AG10803 (cell line): ENCODE results near the gene COA8.

Experiments used
- DNase-seq: peaks from one replicate; pipeline ENCODE4 v3.0.0; 2010; ENCODE audit warnings: low read depth
- H3K4me3 ChIP-seq: 2 replicates; pipeline ENCODE4 v1.5.1; 2011; ENCODE audit warnings: mild to moderate bottlenecking, low read length, control low read depth
- TF ChIP-seq, protein P1 (sequence below): conservative IDR thresholded peaks from 2 replicates; pipeline ENCODE4 v1.5.1; 2011; ENCODE audit warnings: mild to moderate bottlenecking, low read length, control low read depth, inconsistent platforms

COA8 gene

DNA sequence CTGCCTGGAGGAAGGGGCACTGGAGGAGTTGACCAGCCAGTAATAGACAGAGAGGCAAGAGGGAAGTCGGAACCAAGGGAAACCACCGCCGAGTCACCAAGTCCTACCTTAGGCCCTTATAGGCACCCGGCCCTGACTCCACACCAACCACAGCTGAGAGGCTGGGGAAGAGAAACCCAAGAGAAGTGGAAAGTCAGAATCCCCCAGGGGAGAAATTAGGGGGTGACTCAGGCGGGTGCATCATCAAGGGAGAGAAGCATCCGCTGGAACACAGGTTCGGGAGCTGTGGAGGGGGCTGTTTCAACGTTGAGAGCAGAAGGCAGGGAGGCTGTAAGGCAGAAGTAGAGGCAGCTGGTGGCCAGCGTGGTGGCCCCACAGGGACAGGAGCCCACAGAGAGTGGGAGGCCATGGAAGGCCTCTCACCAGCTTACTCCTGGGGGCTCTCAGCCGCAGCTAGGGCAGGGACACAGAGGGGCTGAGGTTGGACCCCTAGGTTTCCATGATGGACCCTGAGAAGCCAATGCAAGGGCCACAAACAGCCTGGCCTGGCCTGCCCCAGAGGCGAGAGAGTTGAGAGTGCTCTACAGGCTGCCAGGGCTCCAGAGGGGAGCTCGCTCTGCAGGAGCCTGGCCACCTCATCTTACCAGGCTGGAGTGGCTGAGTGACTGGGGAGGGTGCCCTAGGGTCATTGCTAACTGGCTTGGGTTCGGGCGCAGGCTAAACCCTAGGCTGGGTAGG is 35.2 kb upstream of the COA8 start:
- peak overlapping the region; percentile 95 for H3K4me3 ChIP-seq
- peak; percentile 53 for DNase-seq
- TF ChIP-seq, protein P1, sequence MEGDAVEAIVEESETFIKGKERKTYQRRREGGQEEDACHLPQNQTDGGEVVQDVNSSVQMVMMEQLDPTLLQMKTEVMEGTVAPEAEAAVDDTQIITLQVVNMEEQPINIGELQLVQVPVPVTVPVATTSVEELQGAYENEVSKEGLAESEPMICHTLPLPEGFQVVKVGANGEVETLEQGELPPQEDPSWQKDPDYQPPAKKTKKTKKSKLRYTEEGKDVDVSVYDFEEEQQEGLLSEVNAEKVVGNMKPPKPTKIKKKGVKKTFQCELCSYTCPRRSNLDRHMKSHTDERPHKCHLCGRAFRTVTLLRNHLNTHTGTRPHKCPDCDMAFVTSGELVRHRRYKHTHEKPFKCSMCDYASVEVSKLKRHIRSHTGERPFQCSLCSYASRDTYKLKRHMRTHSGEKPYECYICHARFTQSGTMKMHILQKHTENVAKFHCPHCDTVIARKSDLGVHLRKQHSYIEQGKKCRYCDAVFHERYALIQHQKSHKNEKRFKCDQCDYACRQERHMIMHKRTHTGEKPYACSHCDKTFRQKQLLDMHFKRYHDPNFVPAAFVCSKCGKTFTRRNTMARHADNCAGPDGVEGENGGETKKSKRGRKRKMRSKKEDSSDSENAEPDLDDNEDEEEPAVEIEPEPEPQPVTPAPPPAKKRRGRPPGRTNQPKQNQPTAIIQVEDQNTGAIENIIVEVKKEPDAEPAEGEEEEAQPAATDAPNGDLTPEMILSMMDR: no peak

DNA sequence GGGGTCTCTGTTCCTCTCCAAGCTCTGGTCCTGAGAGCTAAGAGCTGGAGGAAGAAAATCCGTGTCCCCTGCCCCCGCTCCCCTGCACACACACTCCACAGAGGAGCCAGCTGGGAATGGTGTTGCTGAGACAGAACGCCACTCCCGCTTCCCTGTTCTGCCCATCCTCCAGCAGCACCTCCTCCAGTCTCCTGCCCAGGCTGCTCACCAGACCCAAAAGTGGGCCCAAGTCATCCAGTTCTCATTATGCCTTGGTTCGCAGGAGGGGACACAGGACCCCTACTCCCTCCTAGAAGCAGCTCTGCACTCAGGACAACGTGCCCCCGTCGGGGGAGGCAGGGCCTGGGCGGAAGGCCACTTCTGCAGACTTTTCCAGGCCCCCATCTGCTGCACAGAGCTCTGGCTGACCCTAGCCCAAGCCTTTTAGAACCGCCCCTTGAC is 34.6 kb upstream of the COA8 start:
- no peak for DNase-seq
- H3K4me3 ChIP-seq: peak overlapping the region; percentile 95
- TF ChIP-seq, protein P1: no peak

DNA sequence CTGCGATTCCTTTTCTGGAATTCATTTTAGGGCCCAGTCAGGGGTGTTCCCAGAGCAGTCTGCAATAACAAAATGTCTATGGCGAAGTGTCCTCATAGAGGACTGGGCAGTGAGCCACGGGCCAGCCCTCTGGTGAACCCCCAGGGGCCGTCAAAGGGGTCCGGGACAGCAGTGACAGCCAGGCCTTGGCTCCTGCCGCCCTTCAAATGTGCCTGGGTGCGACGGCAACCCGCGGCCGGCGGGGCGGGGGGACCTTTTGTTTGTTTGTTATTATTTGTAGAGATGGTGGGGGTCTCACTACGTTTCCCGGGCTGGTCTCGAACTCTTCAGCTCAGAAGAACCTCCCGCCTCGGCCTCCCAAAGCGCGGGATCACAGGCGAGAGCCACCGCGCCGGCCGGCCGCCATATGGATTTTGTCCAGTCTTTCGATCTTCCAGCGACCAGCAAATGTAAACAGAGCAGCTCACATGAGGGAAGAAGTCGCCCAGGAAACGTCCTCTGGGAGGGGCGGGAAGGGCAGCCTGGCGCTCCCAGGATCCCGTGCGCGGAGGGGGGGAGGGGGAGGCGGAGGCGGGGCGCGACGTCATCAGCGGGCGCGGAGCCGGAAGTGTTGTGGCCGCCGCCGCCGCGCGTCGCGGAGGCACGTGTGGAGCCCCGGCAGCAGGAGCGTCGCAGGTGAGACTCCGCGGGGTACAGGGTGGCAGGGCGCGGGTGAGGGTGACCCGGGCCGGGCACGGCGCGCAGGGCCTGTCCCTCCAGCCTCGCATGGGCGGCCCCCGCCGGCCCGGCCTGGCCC is 34.0 kb upstream of the COA8 start, which contains the start of gene TRMT61A:
TSS of gene TRMT61A (plus strand) at position 610 of the 796 bp plus-strand sequence. CDS start 783 bp downstream, outside the sequence.
- H3K4me3 ChIP-seq: peak within 1 kb of the TSS; percentile 95
- peak; percentile 92 for DNase-seq
- TF ChIP-seq, protein P1: no peak

DNA sequence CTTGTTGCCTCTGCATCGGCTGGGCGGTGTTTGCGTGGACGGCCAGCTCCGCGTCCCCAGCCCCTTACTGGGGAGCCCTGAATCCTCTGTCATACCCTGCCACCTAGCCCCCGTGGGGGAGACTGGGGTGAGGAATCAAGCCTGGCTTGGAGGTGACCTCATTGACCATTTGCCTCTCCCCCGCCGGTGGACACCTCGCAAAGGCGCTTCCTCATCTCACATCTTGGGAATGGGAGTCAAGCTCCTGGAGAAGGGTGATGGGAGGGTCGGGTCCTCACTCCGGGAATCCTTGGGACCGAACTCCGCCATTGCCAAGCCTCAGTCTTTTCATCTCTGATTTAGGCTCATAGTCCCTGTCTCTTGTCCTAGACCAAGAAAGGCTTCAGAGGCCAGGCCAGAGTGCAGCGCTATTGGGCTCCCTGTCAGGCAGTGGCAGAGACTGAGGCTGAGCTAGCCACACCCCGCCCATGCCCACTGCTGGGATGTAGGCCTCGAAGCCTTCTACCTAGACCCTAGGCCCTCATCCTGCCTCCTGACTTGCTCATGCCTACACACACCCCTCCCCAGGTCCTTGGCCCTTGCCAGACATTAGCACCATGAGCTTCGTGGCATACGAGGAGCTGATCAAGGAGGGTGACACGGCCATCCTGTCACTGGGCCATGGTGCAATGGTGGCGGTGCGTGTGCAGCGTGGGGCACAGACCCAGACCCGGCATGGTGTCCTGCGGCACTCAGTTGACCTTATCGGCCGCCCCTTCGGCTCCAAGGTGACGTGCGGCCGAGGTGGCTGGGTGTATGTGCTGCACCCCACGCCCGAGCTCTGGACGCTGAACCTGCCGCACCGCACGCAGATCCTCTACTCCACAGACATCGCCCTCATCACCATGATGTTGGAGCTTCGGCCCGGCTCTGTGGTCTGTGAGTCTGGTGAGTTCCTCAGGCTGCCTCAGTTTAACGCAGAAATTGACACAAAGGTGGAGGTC is 33.1 kb upstream of the COA8 start:
- H3K4me3 ChIP-seq: peak overlapping the region; percentile 95
- TF ChIP-seq, protein P1: no peak
- DNase-seq: no peak

DNA sequence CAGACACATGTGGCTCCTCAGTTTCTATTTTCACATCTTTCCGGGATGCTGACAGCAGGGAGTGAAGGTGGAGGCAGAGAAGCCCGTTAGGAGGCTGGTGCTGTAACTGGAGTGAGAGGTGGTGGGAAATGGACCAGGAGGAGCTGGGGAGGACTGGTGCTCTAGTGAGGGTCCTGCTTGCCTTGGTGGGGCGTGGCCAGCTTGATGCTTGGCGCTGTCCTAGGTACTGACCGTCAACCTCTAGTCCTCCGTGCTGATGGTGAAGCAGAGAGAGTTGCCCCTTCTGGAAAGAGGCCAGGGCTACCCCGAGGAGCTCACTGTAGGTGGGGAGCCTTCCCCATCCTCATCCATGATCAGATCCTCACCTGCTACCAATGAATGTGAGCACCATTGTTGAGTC is 32.4 kb upstream of the COA8 start:
- peak overlapping the region; percentile 95 for H3K4me3 ChIP-seq
- TF ChIP-seq, protein P1: no peak
- no peak for DNase-seq

DNA sequence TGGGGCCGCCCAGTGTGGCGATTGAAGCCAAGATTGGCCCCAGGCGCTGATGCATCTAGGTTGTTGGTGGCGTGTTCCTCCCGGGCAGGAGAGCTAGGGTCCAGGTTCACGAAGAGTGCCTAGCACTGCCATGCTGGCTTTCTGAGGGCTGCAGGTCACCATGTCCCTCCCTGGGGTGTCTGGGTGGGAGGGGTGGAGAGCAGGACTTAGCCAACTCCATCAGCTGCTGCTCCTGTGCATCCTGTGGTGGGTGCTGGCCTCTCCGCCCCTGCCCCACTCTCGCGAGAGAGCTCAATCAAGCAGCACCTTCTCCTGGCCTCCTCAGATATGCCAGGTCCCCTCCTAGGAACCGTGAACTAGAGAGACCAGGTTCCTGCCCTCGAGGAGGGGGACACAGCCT is 31.9 kb upstream of the COA8 start:
- TF ChIP-seq, protein P1: no peak
- DNase-seq: no peak
- H3K4me3 ChIP-seq: no peak overlapping the region
